Colon (tissue), 2 donors: Measurements from ENCODE around the gene KCNE4.

Experiments
- FAIRE-seq: peaks from 2 replicates; lab custom pipeline; 2012; peaks lifted over from hg19 to GRCh38; lab: Jason Lieb, UNC
- donor health status: control.
- donor health status: control.

KCNE4 gene, protein sequence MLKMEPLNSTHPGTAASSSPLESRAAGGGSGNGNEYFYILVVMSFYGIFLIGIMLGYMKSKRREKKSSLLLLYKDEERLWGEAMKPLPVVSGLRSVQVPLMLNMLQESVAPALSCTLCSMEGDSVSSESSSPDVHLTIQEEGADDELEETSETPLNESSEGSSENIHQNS

GRCh38 chr2:223051693-223052289 lies at the start of gene KCNE4:
Gene KCNE4, plus strand, starts transcription at chr2:223052190. Its CDS starts 641 bp downstream, at chr2:223052831.
- FAIRE-seq, result no peak

DNA sequence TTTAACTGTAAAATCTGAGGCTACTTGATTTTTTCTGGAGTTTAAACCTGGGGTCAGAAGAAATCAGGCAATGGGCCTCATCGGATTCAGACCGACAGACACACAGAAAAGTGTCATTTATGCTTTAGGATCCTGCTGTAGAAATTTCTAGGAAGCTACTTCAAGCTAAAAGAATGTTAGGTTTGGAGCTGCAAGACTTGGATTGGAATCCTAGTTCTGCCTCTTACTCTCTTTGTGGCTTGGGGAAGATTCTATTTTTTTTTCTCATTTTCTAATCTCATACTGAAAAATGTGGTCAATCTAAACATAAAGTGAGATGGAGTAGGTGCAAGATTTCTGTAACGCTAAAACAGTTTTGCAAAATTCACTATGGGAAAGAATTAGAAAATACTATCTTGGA lies 48.8 kb upstream of the KCNE4 start:
- no peak for FAIRE-seq

- FAIRE-seq, result no peak
Measured at GRCh38 chr2:223005496-223005895, 46.5 kb upstream of the KCNE4 start.

- no peak for FAIRE-seq
Measured at GRCh38 chr2:223007531-223007930, 44.5 kb upstream of the KCNE4 start.

DNA sequence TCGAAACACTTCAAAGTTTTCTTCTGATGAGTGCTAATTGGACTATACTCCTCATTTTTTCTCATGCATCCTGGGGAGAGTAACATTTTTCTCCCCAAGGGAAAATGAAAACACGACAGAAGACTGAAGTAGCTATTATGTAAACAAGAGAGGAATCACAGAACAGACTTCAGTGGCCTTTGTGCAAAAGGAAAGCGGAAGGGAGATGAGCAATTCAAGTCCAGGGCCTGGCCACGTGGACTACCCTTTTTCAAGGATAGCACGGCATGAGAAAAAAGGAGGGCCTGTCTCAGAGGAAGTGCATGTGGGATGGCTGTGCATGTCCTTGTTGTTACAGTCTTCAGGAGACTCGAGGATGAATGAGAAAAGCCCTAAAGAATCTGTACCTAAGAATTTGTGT lies 43.8 kb upstream of the KCNE4 start:
- FAIRE-seq, result no peak

DNA sequence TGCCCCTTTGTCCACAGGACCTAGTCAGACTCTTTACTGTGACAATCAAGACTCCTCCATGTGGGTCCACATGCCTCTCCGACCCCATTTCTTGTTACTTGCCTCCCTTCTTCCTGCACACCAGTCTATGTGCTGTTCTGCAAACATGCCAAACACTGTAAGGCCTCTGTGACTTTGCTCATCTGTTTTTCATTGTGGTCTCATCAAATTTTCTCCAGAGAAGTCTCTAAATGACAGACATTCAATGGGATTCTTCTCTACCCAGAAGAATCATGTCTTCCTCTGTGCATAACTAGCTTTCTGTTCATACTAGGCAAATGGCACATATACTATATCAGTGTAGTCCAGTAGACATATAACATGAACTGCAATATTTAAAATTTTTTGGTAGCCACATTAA lies 43.0 kb upstream of the KCNE4 start:
- FAIRE-seq, result no peak

DNA sequence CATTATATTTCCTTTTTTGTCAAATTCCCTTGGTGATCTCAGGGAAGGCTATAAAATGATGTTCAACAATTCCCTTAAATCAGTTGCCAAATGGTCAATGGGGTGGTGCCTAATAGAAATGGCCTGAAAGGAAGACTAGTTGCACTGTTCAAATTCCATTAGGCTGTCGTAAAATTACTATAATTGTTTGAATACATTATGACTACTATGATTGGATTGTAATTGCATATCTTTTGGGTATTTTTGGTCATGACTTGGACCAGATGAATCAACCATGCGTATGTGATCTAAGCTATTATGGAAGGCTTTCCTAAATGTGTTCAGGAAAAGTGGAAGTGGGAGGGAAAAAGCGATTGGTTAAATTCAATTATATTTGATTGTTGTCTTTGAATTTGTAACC lies 41.3 kb upstream of the KCNE4 start:
- FAIRE-seq, result no peak

GRCh38 chr2:223012291-223012690 lies 39.7 kb upstream of the KCNE4 start:
- no peak for FAIRE-seq

GRCh38 chr2:223019390-223019930 lies 32.5 kb upstream of the KCNE4 start:
- FAIRE-seq, result no peak

DNA sequence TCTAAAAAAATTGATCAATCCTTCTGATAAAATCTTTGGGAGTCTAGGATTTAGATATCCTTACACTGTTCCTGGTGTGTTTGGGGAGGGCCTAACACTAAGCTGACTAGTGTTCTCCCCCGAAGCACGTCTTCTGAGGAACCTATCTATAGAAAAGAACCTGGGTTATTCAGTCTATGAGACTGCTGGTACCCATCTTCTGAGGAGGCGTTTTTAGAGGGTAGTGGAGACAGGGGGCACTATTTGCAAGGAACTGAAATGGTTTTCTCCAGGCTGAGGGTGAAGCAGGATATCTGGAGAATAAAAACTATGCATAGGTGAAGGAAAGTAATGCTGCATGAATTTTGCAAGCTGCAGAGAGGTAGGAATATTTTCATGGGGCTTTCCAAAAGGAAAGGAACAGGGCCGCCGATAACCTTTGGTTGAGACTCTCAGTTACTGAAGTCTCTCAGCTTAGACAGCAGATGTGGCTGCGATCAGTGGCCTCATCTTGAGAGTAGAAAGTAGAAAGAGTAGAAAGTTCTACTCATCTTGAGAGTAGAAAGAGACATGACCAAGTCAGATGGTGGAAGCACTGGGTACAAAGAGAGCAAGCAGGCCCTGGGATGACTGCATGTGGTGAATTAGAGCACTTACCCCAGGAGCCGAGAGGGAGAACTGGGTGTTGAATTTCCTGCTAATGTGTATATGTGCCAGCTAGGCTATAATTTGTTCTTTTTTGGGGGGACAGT lies 31.8 kb upstream of the KCNE4 start:
- no peak for FAIRE-seq

DNA sequence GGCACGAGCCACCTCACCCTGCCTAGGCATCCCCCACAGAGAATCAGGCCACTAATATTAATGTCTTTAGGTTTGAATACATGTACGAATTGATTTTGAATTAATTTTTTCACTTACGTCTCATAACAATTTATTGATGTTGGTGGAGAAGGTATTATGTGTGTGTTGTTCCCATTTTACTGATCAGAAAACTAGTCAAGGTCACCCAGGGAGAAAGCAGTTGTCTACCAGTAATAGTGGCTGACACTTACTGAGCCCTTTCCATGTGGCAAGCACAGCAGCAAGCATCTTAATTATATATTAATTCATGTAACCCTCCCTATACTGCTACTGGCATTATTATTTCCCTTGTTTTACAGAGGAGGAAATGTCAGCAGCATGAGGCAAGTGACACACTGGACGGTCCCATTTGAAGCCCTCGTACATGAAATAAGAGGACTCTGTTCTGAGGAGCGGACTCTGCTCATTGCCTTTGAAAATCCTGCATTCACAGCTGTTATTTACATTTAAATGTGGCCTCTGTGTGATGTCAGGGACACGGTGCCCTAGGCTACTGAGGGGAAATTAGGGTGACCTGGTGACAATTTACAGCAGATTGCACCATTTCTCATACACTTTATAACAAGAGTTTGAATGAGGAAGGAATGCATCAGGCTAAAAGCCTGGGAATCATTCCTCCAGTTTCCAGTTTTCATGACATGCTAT lies 30.9 kb upstream of the KCNE4 start:
- no peak for FAIRE-seq

DNA sequence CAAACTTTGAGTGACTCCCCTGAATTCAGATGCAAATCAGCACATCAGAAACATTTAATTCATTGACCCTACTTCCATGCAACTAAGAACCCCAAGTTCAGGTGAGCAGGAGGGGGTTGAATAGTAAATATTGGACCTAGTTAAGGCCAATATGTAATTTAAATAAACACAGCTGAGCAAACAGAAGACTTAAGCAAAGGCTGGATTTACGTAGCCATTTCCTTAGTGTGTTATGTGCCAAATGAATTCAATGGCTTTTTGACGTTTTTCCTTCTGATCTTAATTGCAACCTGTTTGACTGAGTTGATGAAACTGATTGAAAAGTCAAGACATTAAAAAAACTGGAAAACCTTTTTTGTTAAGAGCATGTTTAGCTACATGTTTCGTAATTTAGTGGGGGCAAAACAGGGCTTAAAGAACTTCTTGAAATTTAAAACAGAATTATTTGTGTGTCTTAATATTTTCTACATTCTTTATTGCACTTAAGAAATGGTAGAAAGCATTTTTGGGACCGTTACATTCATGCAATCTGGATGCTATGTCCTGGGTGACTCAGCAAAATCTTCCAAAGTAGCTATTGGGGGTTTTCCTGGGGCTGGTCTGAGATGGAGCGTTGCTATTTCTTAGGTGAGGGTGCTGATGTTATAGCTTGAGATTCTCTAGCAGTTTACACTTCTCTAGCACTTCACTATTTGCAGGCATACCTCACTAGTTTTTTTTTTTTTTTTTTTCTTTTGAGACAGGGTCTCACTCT lies 25.5 kb upstream of the KCNE4 start:
- FAIRE-seq, result no peak

DNA sequence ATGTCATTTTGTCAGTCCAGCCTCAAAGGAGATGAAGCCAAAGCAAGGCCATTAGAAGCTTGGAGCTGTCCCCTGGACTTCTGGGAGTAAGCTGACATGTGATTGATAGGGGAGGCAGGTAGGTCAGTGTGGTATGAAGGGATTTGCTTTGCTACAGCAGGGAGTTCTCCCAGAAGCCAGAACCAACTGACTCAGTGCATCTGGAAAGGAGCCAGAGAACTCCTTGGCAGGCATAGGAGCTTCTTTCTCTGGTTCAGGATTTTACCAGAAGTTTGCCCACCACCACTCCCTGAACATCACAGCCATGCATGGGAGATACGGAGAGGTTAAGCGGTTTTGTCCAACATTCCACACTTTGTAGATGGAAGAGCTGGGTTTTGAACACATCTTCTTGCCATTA lies 24.5 kb upstream of the KCNE4 start:
- no peak for FAIRE-seq

- no peak for FAIRE-seq
Measured at GRCh38 chr2:223029287-223029686, 22.7 kb upstream of the KCNE4 start.

DNA sequence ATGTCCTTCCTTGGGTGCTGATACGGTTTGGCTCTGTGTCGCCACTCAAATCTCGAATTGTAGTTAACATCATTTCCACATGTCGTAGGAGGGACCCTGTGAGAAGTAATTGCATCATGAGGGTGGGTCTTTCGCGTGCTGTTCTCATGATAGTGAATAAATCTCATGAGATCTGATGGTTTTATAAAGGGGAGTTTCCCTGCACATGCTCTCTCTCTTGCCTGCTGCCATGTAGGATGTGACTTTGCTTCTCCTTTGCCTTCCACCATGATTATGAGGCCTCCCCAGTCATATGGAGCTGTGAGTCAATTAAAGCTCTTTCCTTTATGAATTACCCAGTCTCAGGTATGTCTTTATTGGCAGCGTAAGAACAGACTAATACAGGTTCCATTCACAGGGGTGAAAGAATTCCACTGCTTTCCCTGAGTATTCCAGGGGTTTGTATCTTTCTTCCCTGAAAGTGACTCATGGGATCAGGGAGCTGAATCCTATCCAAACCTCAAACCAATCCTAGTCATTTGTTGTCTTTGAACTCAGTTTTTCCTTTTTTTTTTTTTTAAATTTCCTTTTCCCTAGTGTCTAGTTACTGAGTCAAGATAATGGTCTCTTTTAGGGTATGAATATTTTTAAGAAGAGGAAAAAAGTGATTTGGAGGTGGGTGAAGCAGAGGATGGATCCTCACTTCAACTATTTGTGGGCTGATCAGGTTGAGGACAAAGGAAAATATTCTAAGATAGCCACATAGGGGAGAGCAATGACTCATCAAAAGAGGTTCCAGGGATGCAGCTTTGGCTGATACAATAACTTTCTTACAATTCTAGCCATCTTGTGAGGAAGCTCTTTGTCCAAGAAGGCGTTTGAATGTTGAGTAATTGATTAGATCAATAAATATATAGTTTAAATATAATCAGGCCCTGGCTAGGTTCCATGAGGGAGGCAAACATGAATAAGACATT lies 19.5 kb upstream of the KCNE4 start:
- no peak for FAIRE-seq

GRCh38 chr2:223034221-223034975 lies 17.6 kb upstream of the KCNE4 start:
- FAIRE-seq, result no peak

DNA sequence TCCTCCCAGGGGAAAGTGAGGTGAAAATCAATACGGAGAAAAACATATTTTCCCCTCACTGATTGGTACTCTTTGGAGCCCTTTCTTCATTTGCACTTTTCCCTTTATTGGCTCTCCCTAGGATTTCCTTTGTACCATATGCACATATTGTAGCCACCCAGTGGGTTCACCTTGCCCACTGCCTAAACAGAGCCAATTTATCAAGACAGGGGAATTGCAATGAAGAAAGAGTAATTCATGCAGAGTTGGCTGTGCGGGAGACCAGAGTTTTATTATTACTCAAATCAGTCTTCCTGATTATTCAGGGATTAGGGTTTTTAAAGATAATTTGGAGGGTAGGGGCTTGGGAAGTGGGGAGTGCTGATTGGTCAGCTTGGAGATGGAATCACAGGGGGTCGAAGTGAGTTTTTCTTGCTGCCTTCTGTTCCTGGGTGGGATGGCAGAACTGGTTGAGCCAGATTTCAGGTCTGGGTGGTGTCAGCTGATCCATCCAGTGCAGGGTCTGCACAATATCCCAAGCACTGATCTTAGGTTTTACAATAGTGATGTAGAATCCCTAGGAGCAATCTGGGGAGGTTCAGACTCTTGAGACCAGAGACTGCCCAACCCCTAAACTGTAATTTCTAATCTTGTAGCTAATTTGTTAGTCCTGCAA lies 15.1 kb upstream of the KCNE4 start:
- FAIRE-seq, result no peak

DNA sequence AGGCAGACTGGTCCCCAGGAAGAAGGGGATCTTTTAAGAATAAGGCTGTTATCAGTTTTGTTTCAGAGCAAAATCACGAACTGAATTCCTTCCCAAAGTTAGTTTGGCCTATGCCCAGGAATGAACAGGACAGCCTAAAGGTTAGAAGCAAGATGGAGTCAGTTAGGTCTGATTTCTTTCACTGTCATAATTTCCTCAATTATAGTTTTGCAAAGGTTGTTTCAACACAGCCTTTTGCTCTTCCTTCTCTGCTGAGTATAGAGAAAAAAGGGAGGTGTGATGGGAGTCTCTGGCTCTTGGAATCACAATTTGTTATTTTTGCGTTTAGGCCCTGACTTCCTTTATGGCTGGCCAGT lies 14.6 kb upstream of the KCNE4 start:
- no peak for FAIRE-seq

- no peak for FAIRE-seq
Measured at GRCh38 chr2:223039618-223040017, 12.4 kb upstream of the KCNE4 start.

DNA sequence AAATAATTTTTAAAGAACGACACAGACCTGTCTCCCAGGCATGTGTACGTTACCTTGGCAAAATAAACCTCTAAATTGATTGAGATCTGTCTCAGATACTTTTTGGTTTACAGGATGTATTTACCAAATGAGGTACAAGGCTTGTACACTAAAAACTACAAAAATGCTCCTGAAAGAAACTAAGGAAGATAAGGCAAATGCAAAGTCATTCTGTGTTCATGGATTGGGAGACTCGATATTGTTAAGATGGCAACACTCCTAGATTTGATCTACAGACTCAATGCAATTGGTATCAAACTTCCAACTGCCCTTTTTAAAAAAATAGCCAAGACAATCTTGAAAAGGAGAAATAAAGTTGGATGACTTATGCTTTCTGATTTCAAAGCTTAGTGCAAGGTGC lies 11.5 kb upstream of the KCNE4 start:
- no peak for FAIRE-seq
